H9 (cell line): ENCODE results near the gene KANK4. TPM values are rescaled to one million over a fixed set of nuclear protein-coding genes. Genes with fewer than 3 reads are reported as not detected.

Experiments
- DNase-seq: peaks from one replicate; pipeline ENCODE4 v3.0.0-alpha.2; 2017
- H2AFZ ChIP-seq: one replicate; pipeline ENCODE4 v1.6.1; 2013; ENCODE audit warnings: mild to moderate bottlenecking, low read length, control low read depth, moderate library complexity
- H2AK5ac ChIP-seq: 2 replicates; pipeline ENCODE4 v1.6.1; 2013; ENCODE audit warnings: low read length, control low read depth, mixed read lengths; ENCODE audit not compliant: insufficient read length
- H2BK120ac ChIP-seq: one replicate; pipeline ENCODE4 v1.6.1; 2013; ENCODE audit warnings: low read depth, mild to moderate bottlenecking, low read length, control low read depth, inconsistent platforms; ENCODE audit not compliant: poor library complexity, severe bottlenecking
- H2BK12ac ChIP-seq: 2 replicates; pipeline ENCODE4 v1.6.1; 2013; ENCODE audit warnings: low read length, control low read depth, mixed read lengths, low read depth; ENCODE audit not compliant: insufficient read length
- H2BK15ac ChIP-seq: 2 replicates; pipeline ENCODE4 v1.6.1; 2013; ENCODE audit warnings: low read depth, low read length, control low read depth
- H2BK20ac ChIP-seq: one replicate; pipeline ENCODE4 v1.6.1; 2013; ENCODE audit warnings: low read depth, mild to moderate bottlenecking, low read length, control low read depth, inconsistent platforms; ENCODE audit not compliant: poor library complexity, severe bottlenecking
- H2BK5ac ChIP-seq: 2 replicates; pipeline ENCODE4 v1.6.1; 2013; ENCODE audit warnings: low read length, control low read depth, mixed read lengths; ENCODE audit not compliant: insufficient read length
- H3K14ac ChIP-seq: 2 replicates; pipeline ENCODE4 v1.6.1; 2013; ENCODE audit warnings: low read length, control low read depth; ENCODE audit not compliant: insufficient read depth
- H3K18ac ChIP-seq: 2 replicates; pipeline ENCODE4 v1.6.1; 2013; ENCODE audit warnings: low read depth, mild to moderate bottlenecking, mixed read lengths, low read length, control low read depth; ENCODE audit not compliant: insufficient read length
- H3K23ac ChIP-seq: 2 replicates; pipeline ENCODE4 v1.6.1; 2013; ENCODE audit warnings: low read length, control low read depth, mixed read lengths, low read depth; ENCODE audit not compliant: insufficient read length
- H3K23me2 ChIP-seq: 2 replicates; pipeline ENCODE4 v1.6.1; 2013; ENCODE audit warnings: low read depth, mild to moderate bottlenecking, mixed read lengths, low read length, control low read depth; ENCODE audit not compliant: insufficient read length, poor library complexity, severe bottlenecking
- H3K27ac ChIP-seq: 2 replicates; pipeline ENCODE4 v1.5.1; 2013; ENCODE audit warnings: low read length, control low read depth, mixed read lengths, low read depth; ENCODE audit not compliant: insufficient read length
- H3K27me3 ChIP-seq: 2 replicates; pipeline ENCODE4 v1.6.1; 2013; ENCODE audit warnings: low read length, control low read depth, inconsistent platforms; ENCODE audit not compliant: insufficient read depth
- H3K4ac ChIP-seq: 2 replicates; pipeline ENCODE4 v1.6.1; 2013; ENCODE audit warnings: low read depth, mild to moderate bottlenecking, control low read depth, inconsistent platforms, low read length, moderate library complexity
- H3K4me1 ChIP-seq: 2 replicates; pipeline ENCODE4 v1.6.1; 2013; ENCODE audit warnings: low read length, control low read depth, inconsistent platforms; ENCODE audit not compliant: insufficient read depth
- H3K4me2 ChIP-seq: 2 replicates; pipeline ENCODE4 v1.6.1; 2013; ENCODE audit warnings: low read length, control low read depth, mixed read lengths; ENCODE audit not compliant: insufficient read length, insufficient read depth
- H3K56ac ChIP-seq: 2 replicates; pipeline ENCODE4 v1.6.1; 2013; ENCODE audit warnings: low read depth, mild to moderate bottlenecking, mixed read lengths, low read length, control low read depth; ENCODE audit not compliant: insufficient read length
- H3K79me1 ChIP-seq: 2 replicates; pipeline ENCODE4 v1.6.1; 2013; ENCODE audit warnings: low read depth, mild to moderate bottlenecking, moderate library complexity, low read length, control low read depth, inconsistent platforms; ENCODE audit not compliant: insufficient read depth, poor library complexity, severe bottlenecking
- H3K79me2 ChIP-seq: 2 replicates; pipeline ENCODE4 v1.6.1; 2013; ENCODE audit warnings: low read length, control low read depth, inconsistent platforms; ENCODE audit not compliant: insufficient read depth
- H3K9ac ChIP-seq: 2 replicates; pipeline ENCODE4 v1.6.1; 2013; ENCODE audit warnings: low read length, control low read depth, mixed read lengths; ENCODE audit not compliant: insufficient read length; ENCODE audit errors: extremely low read depth
- H3K9me3 ChIP-seq: one replicate; pipeline ENCODE4 v1.6.1; 2013; ENCODE audit warnings: low read depth, low read length, inconsistent platforms; ENCODE audit not compliant: control insufficient read depth
- H3T11ph ChIP-seq: one replicate; pipeline ENCODE4 v1.6.1; 2013; ENCODE audit warnings: mild to moderate bottlenecking, low read length, control low read depth, inconsistent platforms
- H4K20me1 ChIP-seq: one replicate; pipeline ENCODE4 v1.6.1; 2013; ENCODE audit not compliant: control insufficient read depth, insufficient read length, insufficient read depth
- H4K5ac ChIP-seq: 2 replicates; pipeline ENCODE4 v1.6.1; 2013; ENCODE audit warnings: low read depth, mild to moderate bottlenecking, mixed read lengths, low read length, control low read depth; ENCODE audit not compliant: insufficient read length
- H4K8ac ChIP-seq: replicated peaks from 2 replicates; pipeline ENCODE4 v1.6.1; 2013; ENCODE audit warnings: low read length, control low read depth, mixed read lengths, low read depth; ENCODE audit not compliant: insufficient read length
- H4K91ac ChIP-seq: 2 replicates; pipeline ENCODE4 v1.6.1; 2013; ENCODE audit warnings: low read depth, mild to moderate bottlenecking, moderate library complexity, mixed read lengths, low read length, control low read depth; ENCODE audit not compliant: insufficient read length
- H3K27ac Mint-ChIP-seq, 3 experiments: 2 replicates in 2 of 3; 3 replicates in 1 of 3; pipeline ENCODE4 v1.8.0; 2020 to 2021; ENCODE audit warnings: mixed read lengths in 3 of 3, mild to moderate bottlenecking in 1 of 3, moderate library complexity in 1 of 3
- H3K27me3 Mint-ChIP-seq: 2 replicates; pipeline ENCODE4 v1.8.0; 2021; ENCODE audit warnings: low read depth, mild to moderate bottlenecking, moderate library complexity, mixed read lengths
- H3K36me3 Mint-ChIP-seq, 3 experiments: 2 replicates in 2 of 3; 3 replicates in 1 of 3; pipeline ENCODE4 v1.8.0; 2020 to 2021; ENCODE audit warnings: low read depth in 3 of 3, mixed read lengths in 3 of 3; ENCODE audit not compliant: insufficient read depth in 1 of 3
- H3K4me1 Mint-ChIP-seq, 2 experiments: 2 replicates each; pipeline ENCODE4 v1.8.0; 2020; ENCODE audit warnings: mixed read lengths in 2 of 2
- H3K4me3 Mint-ChIP-seq, 2 experiments: 2 replicates in 1 of 2; 3 replicates in 1 of 2; pipeline ENCODE4 v1.8.0; 2020 to 2021; ENCODE audit warnings: mild to moderate bottlenecking in 2 of 2, mixed read lengths in 2 of 2, moderate library complexity in 1 of 2
- H3K9me3 Mint-ChIP-seq, 2 experiments: 2 replicates in 1 of 2; 3 replicates in 1 of 2; pipeline ENCODE4 v1.8.0; 2020; ENCODE audit warnings: mild to moderate bottlenecking in 2 of 2, mixed read lengths in 2 of 2, moderate library complexity in 1 of 2
- WGBS: extraction: QIAGEN DNeasy Blood & Tissue Kit; methylation state at CpG from one replicate; pipeline ENCODE4 v1.1.7; 2013; ENCODE audit warnings: missing lambda C conversion rate, low lambda C conversion rate, mixed read lengths; ENCODE audit not compliant: insufficient read length; ENCODE audit errors: extremely low coverage; 5-methylcytosine and 5-hydroxymethylcytosine counted together
- total RNA-seq: library from RNA; stranded (reverse); gene quantifications from 2 replicates; pipeline ENCODE4 v1.2.1, GENCODE V29; 2021
- TF ChIP-seq, protein P1 (sequence below): fragments of 200-600 bp; sonication (generic); conservative IDR thresholded peaks from 3 replicates; pipeline ENCODE4 v1.8.0; 2021; ENCODE audit warnings: antibody characterized with exemption, mild to moderate bottlenecking

Gene KANK4
- total RNA-seq, 1 experiment from 2014 or later = 0.15 TPM

DNA sequence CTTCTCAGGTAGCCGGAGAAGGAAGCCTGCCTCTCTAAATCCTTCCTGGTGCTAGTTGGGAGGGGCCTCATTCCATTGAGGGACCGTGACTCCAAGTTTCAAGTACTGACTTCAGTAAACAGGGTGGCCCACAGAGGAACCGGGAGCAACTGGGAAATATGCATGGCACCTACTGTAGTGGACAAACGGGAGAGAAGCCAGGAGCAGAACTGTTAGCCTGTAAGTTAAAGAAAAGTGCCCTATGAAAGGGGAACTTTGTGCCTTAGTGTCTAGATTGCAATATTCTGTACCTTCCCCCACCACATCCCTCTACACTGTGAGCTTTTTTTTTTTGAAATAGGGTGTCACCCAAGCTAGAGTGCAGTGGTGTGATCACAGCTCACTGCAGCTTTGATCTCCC is 33.2 kb upstream of the KANK4 start:
- Histone ChIP-seq H2AFZ (no peak overlapping the region), H4K20me1 (no peaks in the 10 kb centered on the region), H2BK5ac (no peak overlapping the region), H3K27me3 (no peaks in the 10 kb centered on the region), H3K23me2 (no peaks in the 10 kb centered on the region), H2BK12ac (no peak overlapping the region), H3K23ac (no peak overlapping the region), H3K79me1 (no peaks in the 10 kb centered on the region), H2AK5ac (no peak overlapping the region), H3K4me1 (no peaks in the 10 kb centered on the region), H3K4me2 (no peak overlapping the region), H4K91ac (no peak overlapping the region), H3K9me3 (no peaks in the 10 kb centered on the region), H3K56ac (no peak overlapping the region), H3K14ac (no peak overlapping the region), H4K8ac (no peak overlapping the region), H3K4ac (no peak overlapping the region), H2BK15ac (no peak overlapping the region), H3K18ac (no peak overlapping the region), H2BK20ac (no peak overlapping the region), H3T11ph (no peak overlapping the region), H3K27ac (no peak overlapping the region), H3K79me2 (no peaks in the 10 kb centered on the region), H2BK120ac (no peak overlapping the region), H3K9ac (no peak overlapping the region), H4K5ac (no peak overlapping the region)
- peaks cover 2 to 6% of the 10 kb centered on the region in 2 experiments; a peak in 3 of 4 replicates for H3K4me1 Mint-ChIP-seq
- no peak overlapping the region for H3K4me3 Mint-ChIP-seq
- no peak overlapping the region; a peak in 1 of 7 replicates for H3K27ac Mint-ChIP-seq
- H3K27me3 Mint-ChIP-seq = no peaks in the 10 kb centered on the region
- TF ChIP-seq, protein P1, sequence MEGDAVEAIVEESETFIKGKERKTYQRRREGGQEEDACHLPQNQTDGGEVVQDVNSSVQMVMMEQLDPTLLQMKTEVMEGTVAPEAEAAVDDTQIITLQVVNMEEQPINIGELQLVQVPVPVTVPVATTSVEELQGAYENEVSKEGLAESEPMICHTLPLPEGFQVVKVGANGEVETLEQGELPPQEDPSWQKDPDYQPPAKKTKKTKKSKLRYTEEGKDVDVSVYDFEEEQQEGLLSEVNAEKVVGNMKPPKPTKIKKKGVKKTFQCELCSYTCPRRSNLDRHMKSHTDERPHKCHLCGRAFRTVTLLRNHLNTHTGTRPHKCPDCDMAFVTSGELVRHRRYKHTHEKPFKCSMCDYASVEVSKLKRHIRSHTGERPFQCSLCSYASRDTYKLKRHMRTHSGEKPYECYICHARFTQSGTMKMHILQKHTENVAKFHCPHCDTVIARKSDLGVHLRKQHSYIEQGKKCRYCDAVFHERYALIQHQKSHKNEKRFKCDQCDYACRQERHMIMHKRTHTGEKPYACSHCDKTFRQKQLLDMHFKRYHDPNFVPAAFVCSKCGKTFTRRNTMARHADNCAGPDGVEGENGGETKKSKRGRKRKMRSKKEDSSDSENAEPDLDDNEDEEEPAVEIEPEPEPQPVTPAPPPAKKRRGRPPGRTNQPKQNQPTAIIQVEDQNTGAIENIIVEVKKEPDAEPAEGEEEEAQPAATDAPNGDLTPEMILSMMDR = no peak
- H3K36me3 Mint-ChIP-seq = no peaks in the 10 kb centered on the region
- DNase-seq = no peak
- H3K9me3 Mint-ChIP-seq = no peaks in the 10 kb centered on the region
- no CpG with 5 or more reads among the region's 4 CpGs for WGBS
